Osteocyte (in vitro differentiated cells): ENCODE data around the gene SLCO3A1. TPM values are rescaled to one million over a fixed set of nuclear protein-coding genes. Genes with fewer than 3 reads are reported as not detected.

Experiments
- DNase-seq: peaks from one replicate; pipeline ENCODE4 v3.0.0; 2021; ENCODE audit warnings: mixed read lengths; ENCODE audit not compliant: unreplicated experiment; ENCODE audit errors: extremely low spot score
- H3K27ac Mint-ChIP-seq: one replicate; pipeline ENCODE4 v1.8.0; 2021; ENCODE audit warnings: mild to moderate bottlenecking, mixed read lengths; ENCODE audit not compliant: unreplicated experiment
- H3K27me3 Mint-ChIP-seq: one replicate; pipeline ENCODE4 v1.8.0; 2021; ENCODE audit warnings: mixed read lengths; ENCODE audit not compliant: unreplicated experiment
- H3K36me3 Mint-ChIP-seq: one replicate; pipeline ENCODE4 v1.8.0; 2021; ENCODE audit warnings: mixed read lengths; ENCODE audit not compliant: unreplicated experiment
- H3K4me1 Mint-ChIP-seq: one replicate; pipeline ENCODE4 v1.8.0; 2021; ENCODE audit warnings: mixed read lengths; ENCODE audit not compliant: unreplicated experiment
- H3K4me3 Mint-ChIP-seq: one replicate; pipeline ENCODE4 v1.8.0; 2021; ENCODE audit warnings: mild to moderate bottlenecking, moderate library complexity, mixed read lengths; ENCODE audit not compliant: unreplicated experiment
- H3K9me3 Mint-ChIP-seq: one replicate; pipeline ENCODE4 v1.8.0; 2021; ENCODE audit warnings: mixed read lengths; ENCODE audit not compliant: unreplicated experiment
- total RNA-seq: library from RNA; stranded (reverse); gene quantifications from 2 replicates; pipeline ENCODE4 v1.2.1, GENCODE V29; 2021
- TF ChIP-seq, protein P1 (sequence below): fragments of 200-600 bp; sonication (generic); IDR thresholded peaks from 2 replicates; pipeline ENCODE4 v1.5.0; 2021; ENCODE audit warnings: antibody characterized with exemption, mild to moderate bottlenecking, moderate library complexity

SLCO3A1 gene
- total RNA-seq, 1 donor from 2014 or later = 1.3 TPM

GRCh38 chr15:92115834-92116233, 262.3 kb downstream of the SLCO3A1 start:
- no peak overlapping the region for H3K4me3 Mint-ChIP-seq
- H3K36me3 Mint-ChIP-seq = no peaks in the 10 kb centered on the region
- peaks cover 10% of the 10 kb centered on the region for H3K27me3 Mint-ChIP-seq
- no peak overlapping the region for H3K27ac Mint-ChIP-seq
- DNase-seq = no peak
- TF ChIP-seq, protein P1, sequence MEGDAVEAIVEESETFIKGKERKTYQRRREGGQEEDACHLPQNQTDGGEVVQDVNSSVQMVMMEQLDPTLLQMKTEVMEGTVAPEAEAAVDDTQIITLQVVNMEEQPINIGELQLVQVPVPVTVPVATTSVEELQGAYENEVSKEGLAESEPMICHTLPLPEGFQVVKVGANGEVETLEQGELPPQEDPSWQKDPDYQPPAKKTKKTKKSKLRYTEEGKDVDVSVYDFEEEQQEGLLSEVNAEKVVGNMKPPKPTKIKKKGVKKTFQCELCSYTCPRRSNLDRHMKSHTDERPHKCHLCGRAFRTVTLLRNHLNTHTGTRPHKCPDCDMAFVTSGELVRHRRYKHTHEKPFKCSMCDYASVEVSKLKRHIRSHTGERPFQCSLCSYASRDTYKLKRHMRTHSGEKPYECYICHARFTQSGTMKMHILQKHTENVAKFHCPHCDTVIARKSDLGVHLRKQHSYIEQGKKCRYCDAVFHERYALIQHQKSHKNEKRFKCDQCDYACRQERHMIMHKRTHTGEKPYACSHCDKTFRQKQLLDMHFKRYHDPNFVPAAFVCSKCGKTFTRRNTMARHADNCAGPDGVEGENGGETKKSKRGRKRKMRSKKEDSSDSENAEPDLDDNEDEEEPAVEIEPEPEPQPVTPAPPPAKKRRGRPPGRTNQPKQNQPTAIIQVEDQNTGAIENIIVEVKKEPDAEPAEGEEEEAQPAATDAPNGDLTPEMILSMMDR = no peak
- H3K9me3 Mint-ChIP-seq = no peaks in the 10 kb centered on the region
- no peaks in the 10 kb centered on the region for H3K4me1 Mint-ChIP-seq

- Mint-ChIP-seq H3K36me3 (no peaks in the 10 kb centered on the region), H3K9me3 (no peaks in the 10 kb centered on the region), H3K4me3 (no peak overlapping the region), H3K27me3 (peaks cover 10% of the 10 kb centered on the region), H3K27ac (no peak overlapping the region), H3K4me1 (no peaks in the 10 kb centered on the region)
- DNase-seq = no peak
- TF ChIP-seq, protein P1 = no peak
These were observed 262.8 kb downstream of the SLCO3A1 start for GRCh38 chr15:92116330-92116729.

DNA sequence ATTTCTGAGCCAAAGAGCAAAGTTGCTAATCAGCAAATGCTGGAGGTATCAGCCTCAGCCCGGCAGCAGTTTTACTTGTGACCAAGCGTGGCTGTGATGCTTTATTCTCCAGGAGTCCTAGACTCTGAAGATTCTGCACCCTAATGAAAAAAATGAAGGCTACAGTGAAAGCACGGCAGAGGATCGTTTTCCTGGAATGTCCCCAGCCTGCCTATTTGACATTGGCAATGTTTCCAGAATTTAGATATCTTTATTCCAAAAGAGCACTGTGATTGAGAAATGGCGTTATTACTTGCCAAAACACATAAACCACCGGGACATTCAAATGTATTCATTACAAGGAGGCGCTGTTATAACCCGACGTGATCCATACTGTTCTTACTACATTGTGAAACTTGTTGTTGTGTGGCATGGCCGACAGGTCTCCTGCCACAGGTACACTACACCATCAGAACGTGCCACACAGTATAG, 263.8 kb downstream of the SLCO3A1 start:
- H3K36me3 Mint-ChIP-seq = no peaks in the 10 kb centered on the region
- no peak overlapping the region for H3K4me3 Mint-ChIP-seq
- peaks cover 8% of the 10 kb centered on the region for H3K27me3 Mint-ChIP-seq
- H3K4me1 Mint-ChIP-seq = no peaks in the 10 kb centered on the region
- TF ChIP-seq, protein P1 = no peak
- no peak for DNase-seq
- H3K27ac Mint-ChIP-seq = no peak overlapping the region
- H3K9me3 Mint-ChIP-seq = no peaks in the 10 kb centered on the region

GRCh38 chr15:92118162-92118935, 264.8 kb downstream of the SLCO3A1 start:
- H3K36me3 Mint-ChIP-seq = no peaks in the 10 kb centered on the region
- TF ChIP-seq, protein P1 = no peak
- no peak for DNase-seq
- H3K27ac Mint-ChIP-seq = no peak overlapping the region
- no peak overlapping the region for H3K4me3 Mint-ChIP-seq
- H3K9me3 Mint-ChIP-seq = no peaks in the 10 kb centered on the region
- peaks cover 8% of the 10 kb centered on the region for H3K27me3 Mint-ChIP-seq
- H3K4me1 Mint-ChIP-seq = no peaks in the 10 kb centered on the region

GRCh38 chr15:92118936-92119325, 265.4 kb downstream of the SLCO3A1 start:
- no peak for DNase-seq
- Mint-ChIP-seq H3K27ac (no peak overlapping the region), H3K27me3 (peaks cover 8% of the 10 kb centered on the region), H3K36me3 (no peaks in the 10 kb centered on the region), H3K4me3 (no peak overlapping the region), H3K9me3 (no peaks in the 10 kb centered on the region), H3K4me1 (no peaks in the 10 kb centered on the region)
- TF ChIP-seq, protein P1 = no peak
